Stimulated activated CD8-positive, alpha-beta memory T cell treated with anti-CD3 and anti-CD28 coated beads, Interleukin-12 subunit alpha, Interleukin-12 subunit beta, amount 100 ng/mL, for 24 hours (primary cell): ENCODE results near the gene GMDS.

Experiments used
- DNase-seq: peaks from one replicate; pipeline ENCODE4 v3.0.0-alpha.2; 2020; ENCODE audit errors: extremely low read depth

The GMDS gene

GRCh38 chr6:1987640-1988039 is 257.8 kb downstream of the GMDS start:
- DNase-seq: no peak

GRCh38 chr6:1986454-1987243 is 258.8 kb downstream of the GMDS start:
- DNase-seq: no peak

GRCh38 chr6:1984346-1984994 is 260.9 kb downstream of the GMDS start:
- no peak for DNase-seq

- DNase-seq: no peak
These were observed 261.6 kb downstream of the GMDS start for GRCh38 chr6:1983850-1984249.

GRCh38 chr6:1972962-1973361 is 272.4 kb downstream of the GMDS start:
- no peak for DNase-seq

- DNase-seq: no peak
These were observed 273.8 kb downstream of the GMDS start for GRCh38 chr6:1971612-1972011.

- no peak for DNase-seq
These were observed 275.2 kb downstream of the GMDS start for GRCh38 chr6:1970151-1970561.

- DNase-seq: no peak
These were observed 278.7 kb downstream of the GMDS start for GRCh38 chr6:1966713-1967112.

GRCh38 chr6:1965596-1966224 is 279.7 kb downstream of the GMDS start:
- DNase-seq: no peak

- no peak for DNase-seq
These were observed 281.8 kb downstream of the GMDS start for GRCh38 chr6:1963596-1963995.

- no peak for DNase-seq
These were observed 283.2 kb downstream of the GMDS start for GRCh38 chr6:1962201-1962600.

- DNase-seq: no peak
These were observed 284.8 kb downstream of the GMDS start for GRCh38 chr6:1960486-1961142.

- DNase-seq: no peak
These were observed 287.1 kb downstream of the GMDS start for GRCh38 chr6:1958257-1958656.

GRCh38 chr6:1957746-1958145 is 287.7 kb downstream of the GMDS start:
- DNase-seq: no peak

GRCh38 chr6:1952740-1953360 is 292.6 kb downstream of the GMDS start:
- no peak for DNase-seq

- DNase-seq: no peak
These were observed 294.8 kb downstream of the GMDS start for GRCh38 chr6:1950631-1951030.

GRCh38 chr6:1949538-1949937 is 295.9 kb downstream of the GMDS start:
- DNase-seq: no peak

- DNase-seq: no peak
These were observed 297.5 kb downstream of the GMDS start for GRCh38 chr6:1947922-1948321.

GRCh38 chr6:1946583-1946982 is 298.8 kb downstream of the GMDS start:
- no peak for DNase-seq

GRCh38 chr6:1945235-1945832 is 300.1 kb downstream of the GMDS start:
- no peak for DNase-seq

GRCh38 chr6:1942834-1943233 is 302.6 kb downstream of the GMDS start:
- DNase-seq: no peak

- DNase-seq: no peak
These were observed 303.9 kb downstream of the GMDS start for GRCh38 chr6:1941534-1941933.
